Activated effector memory CD4-positive, alpha-beta T cell treated with anti-CD3 and anti-CD28 coated beads, Interleukin-2, amount 50 U/mL, for 16 hours (primary cell): ENCODE results near the gene SULT2B1.

Source experiments
- DNase-seq: peaks from one replicate; pipeline ENCODE4 v3.0.0-alpha.2; 2020

Gene SULT2B1

DNA sequence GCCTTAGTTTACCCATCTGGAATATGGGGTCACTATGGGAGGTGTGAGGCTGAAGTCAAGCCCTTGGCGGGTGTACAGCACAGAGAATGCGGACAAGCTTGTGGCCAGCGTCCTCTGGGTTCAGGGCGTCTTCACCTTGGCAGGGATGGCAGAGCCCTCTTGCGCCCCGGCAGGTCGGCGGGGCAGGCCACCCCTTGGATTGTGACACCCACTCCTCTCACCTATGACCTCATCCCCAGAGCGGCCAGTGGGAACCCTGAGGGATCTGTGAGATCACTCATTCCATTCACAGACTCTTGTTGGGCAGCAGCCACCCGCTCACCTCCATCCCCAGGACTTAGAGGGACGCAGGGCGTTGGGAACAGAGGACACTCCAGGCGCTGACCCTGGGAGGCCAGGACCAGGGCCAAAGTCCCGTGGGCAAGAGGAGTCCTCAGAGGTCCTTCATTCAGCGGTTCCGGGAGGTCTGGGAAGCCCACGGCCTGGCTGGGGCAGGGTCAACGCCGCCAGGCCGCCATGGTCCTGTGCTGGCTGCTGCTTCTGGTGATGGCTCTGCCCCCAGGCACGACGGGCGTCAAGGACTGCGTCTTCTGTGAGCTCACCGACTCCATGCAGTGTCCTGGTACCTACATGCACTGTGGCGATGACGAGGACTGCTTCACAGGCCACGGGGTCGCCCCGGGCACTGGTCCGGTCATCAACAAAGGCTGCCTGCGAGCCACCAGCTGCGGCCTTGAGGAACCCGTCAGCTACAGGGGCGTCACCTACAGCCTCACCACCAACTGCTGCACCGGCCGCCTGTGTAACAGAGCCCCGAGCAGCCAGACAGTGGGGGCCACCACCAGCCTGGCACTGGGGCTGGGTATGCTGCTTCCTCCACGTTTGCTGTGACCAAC is 54.7 kb downstream of the SULT2B1 start, which contains the start of gene SPACA4:
Gene SPACA4 (plus strand): TSS at position 280 of the 896 bp plus-strand sequence. CDS start 237 bp downstream, at position 517.
- DNase-seq = no peak

DNA sequence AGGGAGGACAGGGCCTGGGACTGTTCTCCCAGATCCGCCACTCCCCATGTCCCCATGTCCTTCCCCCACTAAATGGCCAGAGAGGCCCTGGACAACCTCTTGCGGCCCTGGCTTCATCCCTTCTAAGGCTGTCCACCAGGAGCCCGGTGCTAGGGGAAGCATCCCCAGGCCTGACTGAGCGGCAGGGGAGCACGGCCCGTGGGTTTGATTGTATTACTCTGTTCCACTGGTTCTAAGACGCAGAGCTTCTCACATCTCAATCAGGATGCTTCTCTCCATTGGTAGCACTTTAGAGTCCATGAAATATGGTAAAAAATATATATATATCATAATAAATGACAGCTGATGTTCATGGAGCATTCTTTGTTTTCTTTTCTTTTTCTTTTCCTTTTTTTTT is 55.4 kb downstream of the SULT2B1 start:
- DNase-seq = no peak

DNA sequence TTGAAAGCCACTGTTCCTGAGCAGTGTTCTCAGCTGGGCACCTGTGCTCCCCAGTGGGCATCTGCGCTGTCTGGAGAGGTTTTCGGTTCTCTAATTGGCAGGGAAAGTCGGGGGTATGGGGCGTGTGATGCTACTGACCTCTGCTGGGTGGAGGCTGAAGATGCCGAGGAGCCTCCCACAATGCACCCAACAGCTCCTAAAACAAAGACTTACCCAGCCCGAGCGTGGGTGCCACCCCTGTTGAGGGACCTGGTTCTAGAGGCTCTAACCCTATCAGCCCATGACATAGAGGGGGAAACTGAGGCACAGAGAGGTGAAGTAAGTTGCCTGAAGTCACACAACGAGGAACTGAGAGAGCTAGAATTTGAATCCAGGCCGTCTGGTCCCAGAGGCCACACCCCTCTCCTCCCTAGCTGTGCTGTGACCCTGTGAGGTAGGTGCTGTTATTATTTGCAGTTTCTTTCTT is 56.9 kb downstream of the SULT2B1 start:
- peak; percentile 80 for DNase-seq

DNA sequence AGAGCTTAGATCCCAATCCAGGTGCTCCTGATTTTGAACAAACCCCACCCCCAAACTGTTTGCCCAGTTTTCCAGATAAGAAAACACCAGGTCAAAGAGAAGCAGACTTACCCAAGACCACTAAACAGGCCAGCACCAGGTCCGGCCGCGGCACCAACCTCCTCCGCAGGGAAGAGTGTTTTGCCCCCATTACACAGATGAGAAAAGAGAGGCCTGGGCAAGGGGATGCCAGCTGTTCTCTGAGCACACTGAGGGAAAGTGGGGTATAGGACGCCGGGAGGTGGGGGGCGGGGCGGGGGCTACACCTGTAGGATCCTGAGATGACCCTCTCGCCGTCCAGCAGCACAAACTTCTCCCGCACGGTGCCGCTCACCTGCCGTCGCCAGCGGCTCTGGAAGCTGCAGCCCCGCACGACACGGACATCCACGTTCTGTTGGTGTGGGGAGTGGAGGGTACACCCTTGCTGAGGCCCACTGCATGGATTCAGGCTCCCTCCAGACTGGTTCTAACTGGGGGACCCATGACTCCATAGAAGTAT is 57.7 kb downstream of the SULT2B1 start:
- no peak for DNase-seq

DNA sequence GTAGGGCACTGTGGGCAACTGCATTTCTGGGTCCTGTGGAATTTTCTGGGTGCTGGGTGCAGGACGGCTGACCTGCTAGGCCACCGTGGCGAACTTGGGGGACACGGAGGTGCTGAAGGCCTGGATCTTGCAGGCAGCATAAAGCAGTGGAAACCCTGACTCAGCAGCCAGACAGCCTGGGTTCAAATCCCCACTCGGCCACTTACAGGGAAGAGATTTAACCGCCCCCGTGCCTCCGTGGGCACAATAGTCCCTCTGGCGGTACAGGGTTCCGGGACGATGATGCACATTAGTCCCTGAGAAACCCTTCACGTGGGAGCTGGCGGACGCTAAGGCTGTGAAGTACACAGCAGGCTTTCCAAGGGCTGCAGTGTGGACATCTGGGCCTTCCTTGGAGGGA is 59.9 kb downstream of the SULT2B1 start:
- DNase-seq = no peak

DNA sequence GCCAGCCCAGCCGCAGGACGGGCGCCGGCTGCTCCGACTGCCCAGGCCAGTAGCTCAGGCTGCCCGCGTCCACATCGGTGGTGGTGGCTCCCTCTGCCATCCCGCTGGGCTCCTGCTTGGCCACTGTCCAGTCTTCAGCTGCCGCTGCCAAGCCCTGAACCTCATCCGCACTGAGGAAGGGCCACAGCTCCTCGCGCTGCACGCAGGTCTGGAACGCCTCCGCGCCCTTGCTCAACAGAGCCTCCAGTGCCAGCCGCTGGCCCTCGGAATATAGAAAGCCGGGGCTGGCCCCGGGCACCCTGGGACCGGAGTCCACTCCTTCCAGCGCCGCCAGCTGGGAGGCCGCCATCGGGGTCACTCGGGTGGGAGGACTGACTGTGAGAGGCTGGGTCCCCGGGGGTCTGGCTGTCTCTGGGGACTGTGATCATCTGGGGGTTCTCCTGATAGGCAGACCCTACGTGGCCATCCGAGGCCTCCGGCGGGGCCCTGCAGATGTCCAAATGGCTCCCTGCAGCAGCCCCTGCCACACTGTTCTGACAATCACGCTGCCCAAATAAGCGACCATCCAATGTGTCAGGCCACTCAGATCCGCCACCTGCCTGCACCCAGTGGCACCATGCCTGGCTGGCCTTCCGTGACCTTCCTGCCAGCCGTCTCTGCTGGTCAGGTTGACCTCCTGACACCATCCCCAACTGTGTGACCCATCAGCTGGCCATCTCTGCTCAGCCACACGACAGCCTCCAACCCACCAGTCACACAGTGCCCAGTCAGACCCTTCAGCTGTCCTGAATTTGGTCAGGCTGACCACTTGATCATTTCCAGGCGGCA is 61.3 kb downstream of the SULT2B1 start:
- DNase-seq = no peak

DNA sequence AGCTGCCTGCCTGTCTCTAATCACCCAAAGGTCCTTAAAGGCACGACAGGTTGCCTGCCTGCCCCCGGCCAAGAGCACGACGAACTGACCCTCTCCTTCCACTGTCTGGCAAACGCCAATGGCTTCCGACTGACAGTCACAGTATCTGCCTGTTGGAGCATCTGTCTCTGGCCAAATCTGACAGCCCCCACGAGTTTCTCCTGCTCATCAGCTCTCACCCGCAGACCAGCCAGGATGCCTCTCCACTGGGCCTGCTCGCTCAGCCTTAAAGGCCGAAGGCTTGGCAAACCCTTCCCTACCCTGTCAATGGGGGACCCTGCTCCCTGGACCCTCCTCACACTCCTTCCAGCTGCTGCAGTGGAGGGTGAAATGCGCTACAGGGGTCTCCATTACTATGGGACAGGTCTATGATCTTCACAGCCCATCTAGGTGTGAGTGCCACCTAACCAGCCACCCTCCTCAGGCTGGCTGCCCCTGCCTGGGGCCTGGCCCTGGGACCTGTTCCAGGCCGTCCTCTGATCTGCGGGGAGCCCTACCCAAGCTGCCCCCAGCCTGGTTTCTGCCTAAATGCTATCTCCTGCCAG is 62.0 kb downstream of the SULT2B1 start:
- no peak for DNase-seq

DNA sequence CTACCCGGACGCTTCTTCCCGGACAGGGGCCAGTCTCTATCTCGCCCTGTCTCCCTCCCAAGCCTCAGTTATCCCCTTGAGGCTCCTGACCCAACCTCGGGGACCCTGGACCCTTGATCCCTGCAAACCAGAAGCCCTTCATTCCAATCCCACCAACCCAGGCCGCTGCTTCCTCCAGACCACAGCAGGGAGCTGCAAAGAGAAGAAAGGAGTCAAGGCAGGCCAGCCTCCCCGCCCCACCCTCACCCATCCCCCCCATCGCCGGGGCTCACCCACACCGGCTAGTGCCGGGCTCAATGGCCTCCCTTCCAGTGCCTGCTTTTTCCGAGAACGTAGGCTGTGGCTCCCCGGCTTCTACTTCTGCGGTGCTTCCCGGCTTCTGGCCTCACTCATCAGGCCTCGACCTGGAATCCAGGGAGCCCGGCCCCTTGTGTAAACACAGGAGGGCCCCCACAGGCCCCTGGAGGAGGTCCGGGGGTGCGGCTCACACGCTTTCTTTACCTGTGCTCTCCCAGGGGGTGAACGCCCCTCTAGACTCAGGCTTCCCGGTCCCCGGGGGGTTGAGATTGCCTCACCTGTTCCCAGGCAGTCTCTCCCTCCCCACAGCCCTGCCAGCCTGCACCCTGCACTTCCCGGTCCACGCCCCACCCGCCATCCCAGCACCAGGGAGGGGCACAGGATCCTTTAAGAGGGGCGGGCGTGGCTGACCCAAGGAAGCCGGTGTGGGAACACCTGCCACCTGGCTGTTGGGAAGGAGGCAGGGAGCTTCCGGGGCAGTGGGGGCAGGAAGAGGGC is 62.7 kb downstream of the SULT2B1 start, which contains the start of gene FAM83E:
Gene FAM83E (minus strand): TSS at position 641 of the 795 bp plus-strand sequence. CDS start 1,704 bp downstream, outside the sequence.
- no peak for DNase-seq

DNA sequence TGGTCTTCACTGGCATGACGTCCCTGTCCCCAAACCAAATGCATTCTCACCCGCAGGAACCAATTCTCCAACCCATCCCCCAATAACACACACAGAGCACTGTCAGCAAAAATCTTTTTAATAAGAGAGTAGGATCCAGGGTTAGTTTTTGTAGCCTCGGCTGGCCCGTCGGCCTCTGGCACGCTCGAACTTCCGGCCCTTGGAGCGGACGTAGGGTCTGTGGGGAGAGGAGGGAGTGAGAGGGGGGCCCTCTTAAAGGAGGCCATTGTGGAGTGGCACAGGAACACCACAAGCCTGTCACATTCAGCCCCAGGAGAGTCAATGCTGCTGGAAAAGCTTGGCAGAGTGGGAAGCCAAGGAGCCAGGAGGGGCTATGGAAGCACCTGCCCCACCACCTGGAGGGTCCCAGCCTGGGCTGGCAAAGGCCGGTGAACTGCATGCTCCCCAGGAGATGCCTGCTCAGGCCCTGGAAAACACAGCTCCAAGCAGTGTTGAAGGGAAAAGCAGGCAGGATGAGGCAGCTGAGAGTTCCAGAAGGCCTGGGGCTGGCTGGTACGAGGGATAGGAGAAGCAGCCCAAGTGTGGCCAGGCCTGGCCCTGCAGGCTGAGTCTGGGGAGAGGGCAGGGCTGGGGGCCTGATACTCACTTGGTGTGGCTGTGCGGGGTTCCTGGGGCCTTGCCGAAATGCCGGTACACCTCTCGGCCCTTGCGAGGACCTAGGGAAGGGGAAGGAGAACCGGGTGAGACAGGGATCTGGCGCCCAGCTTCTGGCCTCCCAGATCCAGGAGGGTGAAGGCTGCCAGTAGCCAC is 63.5 kb downstream of the SULT2B1 start:
- no peak for DNase-seq

DNA sequence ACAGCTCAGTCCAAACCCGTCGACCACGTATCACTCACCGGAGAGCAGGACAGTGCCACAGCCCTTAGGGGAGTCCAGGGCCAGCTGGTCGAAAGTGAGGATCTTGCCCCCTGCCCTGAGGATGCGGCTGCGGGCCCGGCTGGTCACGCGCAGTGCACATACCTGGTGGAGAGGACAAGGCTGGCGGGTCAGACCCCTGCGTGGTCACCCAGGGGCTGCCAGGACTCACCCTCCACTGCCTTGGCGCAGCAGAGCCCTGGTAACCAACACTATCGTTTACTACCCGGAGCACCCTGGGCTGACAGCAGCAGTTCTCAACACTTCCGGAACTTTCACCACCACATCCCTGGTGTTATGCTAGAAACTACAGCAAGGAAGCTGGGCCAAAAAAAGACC is 64.1 kb downstream of the SULT2B1 start:
- no peak for DNase-seq

DNA sequence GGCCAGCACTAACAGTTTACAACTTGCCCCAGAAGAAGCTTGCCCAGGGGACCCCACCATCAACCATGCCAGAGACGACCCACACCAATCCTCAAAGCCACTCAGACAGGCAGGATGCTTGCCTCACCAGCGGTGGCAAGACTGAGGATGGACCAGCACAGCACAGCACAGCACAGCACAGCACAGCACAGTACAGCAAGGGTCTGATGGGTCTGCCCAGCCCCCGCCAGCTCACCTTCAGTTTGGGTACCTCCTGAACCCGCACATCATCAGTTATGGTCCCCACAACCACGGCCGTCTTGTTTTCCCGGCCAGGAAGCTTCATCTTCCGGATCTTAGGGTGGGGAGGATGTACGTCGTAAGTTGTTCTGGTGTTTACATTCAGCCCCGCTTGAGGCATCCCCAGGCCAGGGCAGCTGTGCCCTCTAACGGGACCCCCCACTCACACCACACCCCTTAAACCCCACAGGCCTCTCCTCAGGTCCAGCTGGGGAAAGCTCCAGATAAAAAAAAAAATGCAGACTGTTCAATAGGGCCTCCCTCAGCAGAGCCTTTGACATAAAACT is 64.6 kb downstream of the SULT2B1 start:
- no peak for DNase-seq

DNA sequence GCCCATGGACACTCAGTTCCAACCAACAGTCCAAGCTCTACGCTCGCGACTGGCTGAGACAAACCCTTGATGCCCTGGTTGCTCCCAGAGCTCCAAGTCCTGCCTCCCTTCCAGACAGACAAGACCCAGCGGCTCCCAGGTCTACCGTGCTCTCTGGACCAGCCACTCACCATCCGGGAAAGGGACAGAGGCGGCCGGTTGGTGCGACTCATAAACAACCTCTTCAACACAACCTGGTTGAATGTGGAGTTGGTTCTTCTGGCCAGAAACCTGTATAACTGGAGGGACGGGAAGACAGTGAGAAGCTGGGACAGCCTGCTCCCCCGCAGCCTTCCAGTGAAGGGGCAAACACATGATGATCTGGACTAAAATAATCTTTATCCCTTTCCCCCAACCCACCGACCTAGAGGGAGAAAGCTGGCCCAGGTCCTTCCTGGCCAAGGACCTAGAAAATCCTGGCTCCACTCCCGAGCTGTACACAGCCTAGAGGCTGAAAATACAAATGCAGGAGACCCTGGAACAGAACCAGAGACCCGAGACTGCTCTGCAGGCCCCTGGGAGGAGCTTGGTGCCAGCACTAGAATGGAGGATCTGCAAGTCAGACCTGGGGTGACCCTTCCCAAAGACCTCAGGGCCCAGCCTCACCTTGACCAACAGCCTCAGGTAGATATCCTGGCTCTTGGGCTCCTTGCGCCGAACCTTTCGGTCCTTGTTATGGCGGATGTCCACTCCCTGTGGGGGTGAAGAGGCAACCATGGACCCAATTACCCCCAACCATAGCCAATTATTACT is 65.4 kb downstream of the SULT2B1 start:
- no peak for DNase-seq

DNA sequence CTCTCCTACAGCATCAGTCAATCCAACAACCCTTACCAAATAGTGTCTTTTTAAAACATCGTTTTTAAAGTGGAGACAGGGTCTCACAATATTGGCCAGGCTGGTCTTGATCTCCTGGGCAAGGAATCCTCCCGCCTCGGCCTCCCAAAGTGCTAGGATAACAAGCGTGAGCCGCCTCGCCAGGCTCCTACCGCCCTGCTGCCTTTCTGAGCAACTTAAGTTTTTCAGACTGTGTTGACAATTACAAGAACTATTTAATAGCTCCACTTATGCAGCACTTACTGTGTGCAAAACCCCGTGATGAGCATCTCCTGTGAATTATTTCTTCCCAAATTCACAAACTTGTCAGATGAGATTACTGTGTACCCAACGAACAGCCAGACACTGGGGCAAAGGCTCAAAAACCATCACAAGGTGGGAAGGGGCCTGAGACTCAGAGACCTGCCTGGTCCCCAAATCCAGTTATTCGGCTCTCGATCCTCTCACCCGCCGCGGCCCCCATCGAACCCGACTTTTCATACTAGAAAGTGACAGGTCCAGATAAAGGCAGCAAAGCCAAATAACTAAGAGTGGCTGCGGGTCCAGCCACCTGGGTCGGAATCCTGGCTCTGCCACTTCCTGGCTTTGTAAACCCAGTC is 66.4 kb downstream of the SULT2B1 start:
- DNase-seq = no peak

DNA sequence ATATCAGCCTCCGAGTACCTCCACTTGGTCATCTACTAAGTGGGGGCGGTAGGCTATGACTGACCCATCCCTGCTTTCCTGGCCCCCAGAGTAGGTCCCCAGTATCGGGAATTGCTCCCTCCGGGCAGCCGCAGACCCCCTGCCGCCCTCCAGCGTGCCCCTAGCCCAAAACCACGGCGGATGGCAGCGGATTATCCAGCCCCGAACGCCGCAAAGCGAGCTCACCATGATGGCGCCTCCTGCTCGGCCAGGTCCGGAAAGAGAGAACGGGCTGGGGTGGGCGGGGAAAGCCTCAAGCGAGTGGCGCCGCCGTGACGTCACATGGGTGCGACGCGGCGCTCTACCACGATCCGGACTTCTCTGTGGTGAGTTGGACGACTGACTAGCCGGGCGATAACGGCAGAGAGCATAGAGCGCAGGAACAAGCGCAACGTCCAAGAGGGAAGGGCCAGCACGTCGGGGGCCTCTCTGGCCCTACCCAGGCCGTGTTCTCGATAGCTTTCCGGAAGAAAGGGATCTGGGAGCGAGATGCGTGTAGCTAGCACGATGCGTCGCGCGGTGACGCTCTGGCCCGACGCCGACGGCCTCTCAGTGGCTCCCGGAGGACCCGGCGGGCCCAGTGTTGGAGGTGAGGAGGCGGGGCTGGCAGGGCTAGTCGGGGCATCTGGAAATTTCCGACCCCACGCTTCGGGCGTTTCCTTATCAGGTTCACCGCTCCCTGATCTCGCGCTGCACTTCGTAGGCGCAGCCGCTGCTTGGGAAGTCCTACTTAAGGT is 67.1 kb downstream of the SULT2B1 start, which contains the start of the genes RPL18 and SPHK2:
Gene RPL18 (minus strand): TSS at position 263 of the 776 bp plus-strand sequence. CDS start 35 bp downstream, at position 228.
Gene SPHK2 (plus strand): TSS at position 591 of the 776 bp plus-strand sequence. CDS start 1,009 bp downstream, outside the sequence.
- DNase-seq = peak; percentile 98

DNA sequence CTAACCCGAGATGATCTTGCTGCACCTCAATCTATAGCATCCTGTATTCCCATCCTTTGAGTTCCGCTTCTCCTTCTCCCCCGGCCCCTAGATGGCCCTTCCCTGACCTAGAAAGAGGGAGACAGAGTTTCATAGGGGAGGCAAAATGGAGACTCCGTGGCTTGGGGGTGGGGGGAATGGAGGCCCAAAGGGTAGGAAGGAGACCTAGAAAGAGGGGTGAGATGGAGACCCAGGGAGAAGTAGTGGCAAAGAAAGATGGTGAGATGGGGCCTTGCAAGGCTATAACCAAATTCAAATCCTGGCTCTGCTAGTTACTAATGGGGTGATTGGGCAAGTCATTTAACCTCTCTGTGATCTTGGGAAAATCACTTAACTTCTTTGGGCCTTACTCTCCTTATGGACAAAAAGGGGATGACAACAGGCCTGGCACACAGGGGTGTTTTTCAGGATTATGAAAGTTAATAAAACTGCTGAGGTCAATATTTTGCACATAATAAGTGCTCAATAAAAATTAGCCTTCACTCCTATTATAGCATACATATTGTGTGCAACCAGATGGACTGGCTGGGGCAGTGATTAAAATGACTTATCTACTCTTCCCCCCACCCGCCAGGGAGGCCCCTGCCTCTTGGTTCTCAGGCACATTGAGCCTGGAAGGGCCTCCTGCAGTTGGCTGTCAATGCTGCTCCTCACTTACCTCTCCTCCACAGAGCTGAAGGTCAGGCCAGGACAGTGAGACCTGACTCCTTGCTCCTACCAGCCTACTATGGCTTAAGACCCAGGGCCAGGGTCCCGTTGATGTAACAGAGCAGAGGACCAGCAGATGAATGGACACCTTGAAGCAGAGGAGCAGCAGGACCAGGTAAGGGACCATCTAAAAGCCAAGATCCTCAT is 68.0 kb downstream of the SULT2B1 start:
- no peak for DNase-seq

DNA sequence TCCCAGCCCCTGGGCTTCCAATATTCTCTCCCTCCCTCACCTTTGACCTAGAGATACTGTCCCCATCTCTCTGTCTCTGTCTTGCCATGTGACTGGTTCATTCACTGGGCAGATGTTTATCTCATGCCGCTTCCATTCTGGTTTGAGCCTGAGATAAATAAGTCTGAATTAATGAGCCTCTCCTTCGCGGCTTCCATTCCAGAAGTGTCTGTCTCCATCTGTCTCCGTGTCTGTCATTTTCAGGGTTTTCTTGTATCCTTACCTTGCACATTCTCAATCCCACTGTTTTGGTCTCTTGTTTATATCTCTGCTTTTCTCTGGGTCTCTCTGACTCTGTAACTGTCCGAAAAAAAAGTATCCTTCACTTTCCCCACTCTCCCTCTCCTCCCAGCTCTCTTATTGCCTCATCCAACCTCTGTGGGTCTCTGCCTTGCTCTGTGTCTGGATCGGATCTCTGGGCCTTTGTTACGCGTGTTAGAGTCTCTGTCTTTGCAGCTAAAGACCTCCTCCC is 71.6 kb downstream of the SULT2B1 start:
- DNase-seq = no peak

DNA sequence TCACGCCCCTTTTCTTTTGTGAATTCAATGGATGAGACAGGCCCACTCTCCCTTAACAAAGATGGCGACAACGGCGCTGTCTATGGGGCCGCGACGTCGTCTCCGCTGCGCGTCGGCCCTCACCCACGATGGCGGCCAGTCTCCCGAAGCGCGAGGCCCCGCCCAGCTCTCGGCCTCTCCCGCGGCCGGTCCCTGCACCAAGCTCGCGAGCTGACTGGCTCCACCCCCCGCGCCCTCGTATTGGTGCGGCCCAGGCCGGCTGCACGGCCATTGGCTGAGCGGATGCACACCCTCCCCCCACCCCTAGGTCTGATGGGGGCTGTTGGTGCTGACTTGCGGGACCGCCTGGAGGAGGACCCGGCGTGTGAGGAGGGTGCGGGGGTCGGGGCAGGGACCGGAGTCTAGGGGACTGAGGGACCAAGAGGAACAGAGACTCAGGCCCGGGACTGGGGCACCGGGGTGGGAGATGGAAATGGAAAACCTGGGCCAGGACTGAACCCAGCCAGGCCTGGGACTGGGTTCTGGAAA is 72.2 kb downstream of the SULT2B1 start:
- DNase-seq = peak; percentile 98
